Epidermal melanocyte (primary cell): ENCODE results near the gene PDGFC.

Experiments
- DNase-seq: peaks from one replicate; pipeline ENCODE4 v3.0.0; 2011; ENCODE audit warnings: low spot score; ENCODE audit not compliant: insufficient read length

PDGFC gene

GRCh38 chr4:156832886-156833285, 138.7 kb downstream of the PDGFC start:
- DNase-seq: no peak

- no peak for DNase-seq
Measured at GRCh38 chr4:156830351-156830750, 141.2 kb downstream of the PDGFC start.

GRCh38 chr4:156829201-156829873, 142.3 kb downstream of the PDGFC start:
- no peak for DNase-seq

GRCh38 chr4:156827519-156827918, 144.1 kb downstream of the PDGFC start:
- no peak for DNase-seq

DNA sequence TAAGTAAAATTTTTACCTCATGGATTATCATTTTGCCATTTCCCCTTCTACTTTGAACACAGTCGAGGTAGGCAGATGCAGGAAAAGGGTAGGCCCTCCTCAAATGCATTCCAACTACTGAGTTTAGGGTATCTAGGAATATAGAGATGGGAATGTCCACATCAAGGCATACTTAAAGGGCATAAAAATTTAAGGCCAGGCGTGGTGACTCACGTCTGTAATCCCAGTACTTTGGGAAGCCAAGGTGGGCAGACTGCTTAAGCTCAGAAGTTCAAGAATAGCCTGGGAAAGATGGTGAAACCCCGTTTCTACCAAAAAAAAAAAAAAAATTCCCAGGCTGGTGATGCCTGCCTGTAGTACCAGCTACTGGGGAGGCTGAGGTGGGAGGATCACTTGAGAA, 146.5 kb downstream of the PDGFC start:
- no peak for DNase-seq

DNA sequence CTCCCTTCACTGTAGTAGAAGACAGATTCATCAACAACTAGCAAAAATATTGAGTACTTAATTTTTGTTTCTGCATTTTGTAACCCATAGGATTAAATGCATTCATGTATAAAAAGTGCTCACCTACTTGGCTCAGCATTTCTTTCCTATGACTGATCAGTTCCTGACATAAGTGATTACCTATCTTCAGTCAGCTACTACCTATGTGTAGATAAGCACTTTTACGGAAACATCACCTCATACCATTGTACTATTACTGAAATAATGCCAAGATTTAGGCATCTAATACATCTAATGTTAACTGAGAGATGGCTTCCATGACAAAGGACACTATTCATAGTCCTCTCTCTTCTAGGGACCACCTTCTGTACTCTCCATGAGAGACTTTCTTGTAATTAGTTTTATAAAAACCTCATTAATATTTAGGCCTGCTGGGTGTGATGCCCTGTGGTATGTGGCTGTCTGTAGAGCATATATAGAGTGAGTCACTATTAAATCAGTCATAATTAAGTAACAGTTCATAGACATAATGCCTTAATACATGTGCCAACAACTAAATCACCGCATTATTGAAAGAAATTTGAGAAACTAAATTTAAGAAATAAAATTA, 147.0 kb downstream of the PDGFC start:
- no peak for DNase-seq

DNA sequence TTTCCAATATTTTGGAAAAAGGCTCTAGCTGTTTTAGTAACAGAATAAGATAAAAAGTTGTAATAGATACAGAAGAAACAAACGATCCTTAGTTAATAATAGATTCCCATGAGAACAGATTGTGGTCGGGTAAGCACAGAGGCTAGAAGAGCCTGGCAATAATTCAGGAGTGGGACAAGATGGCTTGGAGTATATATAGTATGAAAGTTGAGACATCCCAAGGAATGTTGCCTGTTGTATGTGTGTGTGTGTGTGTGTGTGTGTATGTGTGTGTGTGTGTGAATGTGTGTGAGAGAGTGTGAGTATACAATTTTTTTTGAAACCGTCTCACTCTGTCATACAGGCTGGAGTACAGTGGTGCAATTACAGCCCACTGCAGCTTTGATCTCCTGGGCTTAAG, 150.7 kb downstream of the PDGFC start:
- DNase-seq: no peak

DNA sequence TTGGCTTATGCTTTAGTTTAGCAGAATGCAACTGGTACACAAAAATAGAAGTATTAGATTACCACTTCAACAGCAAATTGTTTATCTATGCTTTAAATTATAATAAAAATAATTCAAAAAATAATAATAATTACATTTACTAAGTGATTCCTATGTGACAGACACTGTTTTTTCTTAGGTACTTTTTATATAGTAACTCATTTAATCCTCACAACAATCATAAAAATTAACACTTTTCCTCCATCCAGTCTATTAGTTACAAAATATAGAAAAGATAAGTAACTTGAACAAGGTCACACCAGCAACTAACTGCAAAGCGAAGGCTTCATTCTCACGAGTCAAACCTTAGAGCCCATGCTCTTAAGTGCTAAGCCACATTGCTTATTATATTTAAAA, 155.2 kb downstream of the PDGFC start:
- DNase-seq: no peak

DNA sequence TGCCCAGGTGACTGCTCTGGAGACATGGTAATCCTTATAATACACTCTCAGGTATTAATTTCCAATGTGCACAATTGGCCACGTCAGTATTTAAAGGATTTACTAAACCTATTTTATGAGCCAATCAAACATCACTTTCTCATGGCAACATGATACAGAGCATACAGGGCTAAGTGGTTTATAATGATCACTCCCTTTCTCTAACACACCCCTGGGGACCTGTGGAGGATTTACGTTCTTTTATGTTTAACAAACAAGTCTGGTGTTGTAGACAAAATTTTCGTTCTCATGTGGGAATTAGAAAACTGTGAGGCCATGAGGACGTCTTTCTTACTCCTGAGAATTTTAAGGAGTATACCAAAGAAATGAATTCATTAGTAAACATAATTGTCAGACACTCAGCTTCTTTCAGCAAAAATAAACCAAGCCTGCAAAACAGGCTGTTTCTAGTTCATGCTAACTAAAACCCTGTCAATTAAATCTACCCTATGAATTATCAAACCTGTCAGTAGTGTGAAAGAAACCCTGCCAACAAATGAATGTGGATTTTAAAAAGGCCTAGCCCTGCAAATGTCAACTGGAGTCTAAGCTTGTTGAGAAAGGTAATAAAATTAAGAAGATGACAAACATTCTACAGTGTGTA, 155.8 kb downstream of the PDGFC start:
- no peak for DNase-seq

DNA sequence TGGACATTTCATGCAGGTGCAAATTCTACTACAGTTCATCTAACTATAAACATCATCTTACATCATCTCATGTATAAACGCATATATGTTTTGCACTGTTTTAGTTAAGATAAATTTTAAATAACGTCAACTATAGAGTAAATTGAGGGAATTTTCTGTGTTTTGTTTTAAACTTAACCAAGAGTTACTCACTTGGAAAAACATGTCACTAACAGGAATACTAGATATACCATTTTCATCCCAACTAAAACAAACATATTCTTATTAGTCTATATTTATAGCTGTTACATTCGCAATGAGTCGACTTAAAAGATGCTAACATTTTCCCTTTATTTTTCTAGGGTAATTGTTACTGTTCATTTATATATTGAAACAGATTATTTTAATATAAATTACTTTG, 159.6 kb downstream of the PDGFC start:
- DNase-seq: no peak

GRCh38 chr4:156811286-156811685, 160.3 kb downstream of the PDGFC start:
- DNase-seq: no peak

DNA sequence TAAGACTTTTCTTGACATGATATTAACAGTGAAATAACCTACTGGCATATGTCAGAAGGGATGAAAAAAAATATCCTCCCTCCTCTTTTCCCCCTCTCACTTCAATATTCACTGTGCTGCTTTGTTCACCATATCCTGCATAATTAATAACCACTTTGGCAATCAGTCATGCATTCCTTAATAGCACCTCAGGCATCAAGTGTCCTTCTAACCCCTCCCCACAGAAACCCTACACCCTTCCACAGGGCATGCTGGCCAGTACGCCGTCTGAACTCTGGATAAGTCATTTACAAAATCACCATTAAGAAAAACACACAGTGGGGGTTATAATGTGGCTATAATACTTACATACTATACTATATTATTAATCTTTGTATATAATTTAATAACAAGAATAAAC, 165.9 kb downstream of the PDGFC start:
- DNase-seq: no peak

DNA sequence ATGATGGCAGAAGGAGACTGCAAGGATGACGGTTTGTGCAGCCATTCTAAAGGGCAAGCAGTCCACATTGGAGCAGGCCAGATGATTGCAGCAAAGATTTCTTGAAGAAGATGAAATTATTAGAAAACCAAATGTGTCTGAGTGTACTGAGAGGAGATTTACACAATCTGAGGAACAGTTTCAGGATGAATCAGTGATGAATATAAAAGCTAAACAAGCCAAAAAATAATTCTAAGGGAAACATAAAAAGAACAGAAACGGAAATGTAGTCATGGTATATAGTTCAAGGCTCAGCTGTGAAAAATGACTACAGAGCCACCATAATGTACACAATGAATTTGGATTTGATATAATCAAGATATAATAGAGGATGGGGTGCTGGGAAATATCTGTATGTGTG, 168.5 kb downstream of the PDGFC start:
- DNase-seq: no peak

GRCh38 chr4:156800463-156800862, 171.1 kb downstream of the PDGFC start:
- DNase-seq: no peak

DNA sequence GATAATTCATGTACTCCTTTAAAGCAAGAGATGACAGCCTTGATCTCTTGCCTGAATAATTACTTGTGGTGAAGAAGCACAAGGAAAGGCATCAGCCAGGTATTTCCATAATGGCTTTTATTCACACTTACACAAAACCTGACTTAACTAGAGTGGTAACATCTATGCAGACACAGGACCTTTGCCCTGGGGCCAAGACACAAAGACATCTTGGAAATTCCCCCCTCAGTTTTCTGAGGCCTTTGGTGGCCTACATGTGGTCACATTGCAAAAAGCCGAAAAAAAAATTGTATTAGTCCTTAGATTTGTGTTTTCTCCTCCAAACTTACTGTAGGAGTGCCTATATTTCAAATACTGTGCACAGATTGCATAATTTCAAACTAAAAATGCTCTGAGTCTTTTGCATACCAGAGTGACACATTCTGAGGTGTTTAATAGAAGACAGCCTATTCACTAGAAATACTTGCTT, 172.4 kb downstream of the PDGFC start:
- no peak for DNase-seq

- DNase-seq: no peak
Measured at GRCh38 chr4:156798438-156798837, 173.2 kb downstream of the PDGFC start.

DNA sequence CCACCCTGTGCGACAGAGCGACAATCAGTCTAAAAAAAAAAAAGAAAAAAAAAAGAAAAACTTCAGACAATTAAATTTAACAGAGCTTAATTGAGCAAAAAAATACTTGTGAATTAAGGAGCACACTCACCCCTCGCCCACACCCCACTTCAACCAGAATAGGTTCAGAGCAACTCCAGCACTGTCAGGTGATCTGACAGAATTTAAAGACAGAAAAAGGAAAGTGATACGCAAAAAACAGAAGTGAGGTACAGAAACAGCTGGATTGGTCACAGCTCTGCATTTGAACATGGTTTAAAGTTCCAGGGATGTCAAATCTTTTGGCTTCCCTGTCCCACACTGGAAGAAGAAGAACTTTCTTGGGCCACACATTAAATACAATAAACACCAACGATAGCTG, 174.4 kb downstream of the PDGFC start:
- no peak for DNase-seq

GRCh38 chr4:156795727-156796126, 175.9 kb downstream of the PDGFC start:
- DNase-seq: no peak

DNA sequence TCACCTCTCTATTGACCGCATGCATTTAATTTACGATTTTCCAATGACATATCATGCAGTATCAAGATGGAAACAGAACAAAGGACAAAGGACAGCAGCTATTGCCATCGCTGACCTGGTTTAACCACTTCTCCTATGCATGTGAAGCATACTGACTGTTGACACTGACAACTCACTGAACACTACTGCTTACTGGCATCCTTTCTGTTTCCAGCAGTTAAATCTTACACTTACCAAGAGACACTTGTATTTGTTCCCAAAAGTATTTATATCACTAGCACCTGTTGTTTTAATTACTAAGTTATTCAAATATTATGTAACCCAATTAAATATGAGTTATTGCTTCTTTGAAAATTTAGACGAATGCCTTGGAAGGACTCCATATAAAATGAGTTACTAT, 176.7 kb downstream of the PDGFC start:
- no peak for DNase-seq

DNA sequence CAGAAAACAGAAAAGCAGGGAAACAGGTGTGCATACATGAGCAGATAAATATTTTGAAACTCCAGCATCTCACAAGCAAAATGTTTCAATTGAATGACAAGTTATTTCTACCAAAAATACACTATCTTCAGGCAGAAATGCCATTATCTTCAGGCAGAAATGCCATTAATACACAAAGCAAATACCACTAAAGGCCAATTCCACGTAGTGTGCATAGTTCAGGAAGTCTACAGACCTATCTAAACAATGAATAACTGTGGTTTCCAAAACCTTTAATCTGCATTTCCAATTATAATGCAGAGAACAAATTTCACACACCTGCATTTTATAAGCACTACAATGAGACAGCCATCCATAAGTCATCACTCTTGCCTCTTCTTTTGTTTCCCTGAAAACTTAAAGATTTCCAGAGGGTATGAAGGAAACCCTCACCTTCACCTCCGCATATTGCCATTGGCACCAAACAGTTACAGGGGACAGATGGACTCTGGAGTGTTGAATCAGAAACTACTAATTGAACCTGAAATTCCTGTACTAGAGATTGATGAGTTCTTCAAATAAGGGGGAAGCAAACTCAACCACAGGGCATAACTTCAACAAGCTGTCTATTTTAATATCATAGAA, 179.0 kb downstream of the PDGFC start:
- DNase-seq: no peak

GRCh38 chr4:156790866-156791265, 180.7 kb downstream of the PDGFC start:
- no peak for DNase-seq

GRCh38 chr4:156788782-156789181, 182.8 kb downstream of the PDGFC start:
- DNase-seq: no peak
